Activated T-cell treated with anti-CD3 and anti-CD28 coated beads for 1 hour (primary cell): ENCODE results near the gene SLC6A13.
"Not testable (repeated sequence)": the region's sequence is repeated elsewhere in the genome, so short reads cannot be mapped to it uniquely, and the experiment has no call there.

ENCODE experiments used
- DNase-seq: peaks from one replicate; pipeline ENCODE4 v3.0.0-alpha.2; 2020; ENCODE audit warnings: low read depth

Gene SLC6A13

DNA sequence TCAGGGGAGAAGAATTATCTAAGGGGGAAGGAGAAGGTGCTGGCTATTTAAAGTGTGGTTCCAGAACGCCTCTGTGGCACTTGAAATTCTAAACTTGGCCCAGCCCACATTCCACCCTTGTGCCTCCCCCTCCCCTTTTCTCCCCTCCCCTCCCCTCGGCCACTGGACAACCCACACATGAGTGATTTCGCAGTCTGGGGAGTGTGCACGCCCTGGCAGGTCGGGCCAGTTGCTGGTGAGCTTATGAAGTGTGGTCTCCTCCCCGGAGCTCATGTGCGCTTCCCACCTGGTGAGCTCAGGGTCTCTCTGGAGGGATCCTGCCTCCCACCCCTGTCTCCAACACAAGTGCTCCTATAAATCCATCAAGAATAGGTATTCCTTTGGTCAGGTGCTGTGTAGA lies at the start of gene SLC6A13:
Gene SLC6A13, minus strand, starts transcription at position 20 of the 400 bp plus-strand sequence. CDS start 2,784 bp downstream, outside the sequence.
- DNase-seq: no peak

DNA sequence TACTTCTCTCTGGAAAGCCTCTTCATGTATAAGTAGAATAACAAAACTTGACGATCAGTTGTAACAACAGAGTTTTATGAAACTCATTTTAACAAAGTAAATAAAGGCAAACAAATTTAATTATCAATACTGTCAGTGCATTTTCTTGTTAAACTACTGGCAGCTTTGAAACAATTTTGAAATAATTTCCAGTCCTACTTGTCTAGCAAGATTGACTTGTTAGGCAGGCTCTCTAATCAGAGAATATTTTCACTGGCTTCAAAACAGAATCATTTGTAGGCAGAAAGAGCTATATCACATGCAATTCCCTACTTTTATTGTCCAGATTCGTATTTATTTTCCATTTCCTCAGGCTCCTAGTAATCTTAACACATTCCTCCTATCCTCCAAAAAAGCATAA lies 45.9 kb upstream of the SLC6A13 start:
- DNase-seq: no peak

DNA sequence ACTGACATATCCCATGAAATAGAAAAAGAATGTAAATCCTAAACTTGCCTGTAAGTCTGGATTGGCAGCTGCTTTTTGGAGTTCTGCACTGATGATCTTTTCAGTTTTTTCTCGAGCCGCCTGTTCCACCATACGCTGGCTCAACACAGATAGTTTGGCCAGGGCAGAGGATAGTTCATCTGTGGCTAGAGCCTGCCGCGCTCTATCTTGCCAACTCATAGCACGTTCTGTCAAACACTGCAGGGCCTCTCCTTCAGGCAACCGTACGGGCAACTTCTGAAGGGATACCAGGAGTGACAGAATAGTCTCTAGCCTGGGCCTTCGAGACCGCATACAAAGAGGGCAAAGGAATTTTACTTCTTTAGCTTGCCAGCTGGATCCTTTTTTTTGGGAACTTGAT lies 44.8 kb upstream of the SLC6A13 start:
- DNase-seq: no peak

DNA sequence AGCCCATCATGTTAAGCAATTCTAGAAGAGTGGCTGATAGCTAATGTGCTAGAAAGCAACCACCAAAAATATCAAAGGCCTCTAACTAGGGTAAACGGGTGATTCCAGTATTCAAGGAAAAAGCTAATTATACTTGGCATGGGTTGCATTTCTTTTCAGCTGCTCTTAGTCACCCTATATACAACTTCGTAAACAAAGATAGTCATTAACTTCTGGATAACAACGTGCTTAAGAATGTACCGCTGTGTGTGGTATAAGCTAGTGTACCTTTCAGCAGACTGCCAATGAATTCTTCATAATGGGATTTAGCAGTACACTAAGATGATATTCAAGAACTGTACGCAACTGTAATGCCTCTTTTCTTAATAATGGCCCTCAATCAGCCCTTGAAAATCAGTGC lies 42.2 kb upstream of the SLC6A13 start:
- no peak for DNase-seq

DNA sequence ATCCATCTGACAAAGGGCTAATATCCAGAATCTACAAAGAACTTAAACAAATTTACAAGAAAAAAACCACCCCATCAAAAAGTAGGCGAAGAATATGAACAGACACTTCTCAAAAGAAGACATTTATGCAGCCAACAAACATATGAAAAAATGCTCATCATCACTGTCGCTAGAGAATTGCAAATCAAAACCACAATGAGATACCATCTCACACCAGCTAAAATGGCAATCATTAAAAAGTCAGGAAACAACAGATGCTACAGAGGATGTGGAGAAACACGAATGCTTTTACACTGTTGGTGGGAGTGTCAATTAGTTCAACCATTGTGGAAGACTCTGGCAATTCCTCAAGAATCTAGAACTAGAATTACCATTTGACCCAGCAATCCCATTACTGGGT lies 40.1 kb upstream of the SLC6A13 start:
- DNase-seq: not testable (repeated sequence)

DNA sequence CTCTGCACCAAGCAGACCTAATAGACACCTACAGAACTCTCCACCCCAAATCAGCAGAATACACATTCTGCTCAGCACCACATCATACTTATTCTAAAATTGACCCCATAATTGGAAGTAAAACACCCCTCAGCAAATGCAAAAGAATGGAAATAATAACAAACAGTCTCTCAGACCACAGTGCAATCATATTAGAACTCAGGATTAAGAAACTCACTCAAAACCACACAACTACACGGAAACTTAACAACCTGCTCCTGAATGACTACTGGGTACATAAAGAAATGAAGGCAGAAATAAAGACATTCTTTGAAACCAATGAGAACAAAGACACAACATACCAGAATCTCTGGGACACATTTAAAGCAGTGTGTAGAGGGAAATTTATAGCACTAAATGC lies 37.5 kb upstream of the SLC6A13 start:
- DNase-seq: not testable (repeated sequence)

DNA sequence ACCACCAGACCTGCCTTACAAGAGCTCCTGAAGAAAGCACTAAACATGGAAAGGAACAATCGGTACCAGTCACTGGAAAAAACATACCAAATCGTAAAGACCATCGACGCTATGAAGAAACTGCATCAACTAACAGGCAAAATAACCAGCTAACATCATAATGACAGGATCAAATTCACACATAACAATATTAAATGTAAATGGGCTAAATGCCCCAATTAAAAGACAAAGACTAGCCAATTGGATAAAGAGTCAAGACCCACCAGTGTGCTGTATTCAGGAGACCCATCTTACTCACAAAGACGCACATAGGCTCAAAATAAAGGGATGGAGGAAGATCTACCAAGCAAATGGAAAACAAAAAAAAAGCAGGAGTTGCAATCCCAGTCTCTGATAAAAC lies 36.9 kb upstream of the SLC6A13 start:
- not testable (repeated sequence) for DNase-seq

DNA sequence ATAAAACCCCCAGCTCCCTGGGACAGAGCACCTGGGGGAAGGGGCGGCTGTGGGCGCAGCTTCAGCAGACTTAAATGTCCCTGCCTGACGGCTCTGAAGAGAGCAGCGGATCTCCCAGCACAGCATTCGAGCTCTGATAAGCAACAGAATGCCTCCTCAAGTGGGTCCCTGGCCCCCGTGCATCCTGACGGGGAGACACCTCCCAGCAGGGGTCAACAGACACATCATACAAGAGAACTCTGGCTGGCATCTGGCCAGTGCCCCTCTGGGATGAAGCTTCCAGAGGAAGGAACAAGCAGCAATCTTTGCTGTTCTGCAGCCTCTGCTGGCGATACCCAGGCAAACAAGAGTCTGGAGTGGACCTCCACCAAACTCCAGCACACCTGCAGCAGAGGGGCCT lies 35.4 kb upstream of the SLC6A13 start:
- not testable (repeated sequence) for DNase-seq

DNA sequence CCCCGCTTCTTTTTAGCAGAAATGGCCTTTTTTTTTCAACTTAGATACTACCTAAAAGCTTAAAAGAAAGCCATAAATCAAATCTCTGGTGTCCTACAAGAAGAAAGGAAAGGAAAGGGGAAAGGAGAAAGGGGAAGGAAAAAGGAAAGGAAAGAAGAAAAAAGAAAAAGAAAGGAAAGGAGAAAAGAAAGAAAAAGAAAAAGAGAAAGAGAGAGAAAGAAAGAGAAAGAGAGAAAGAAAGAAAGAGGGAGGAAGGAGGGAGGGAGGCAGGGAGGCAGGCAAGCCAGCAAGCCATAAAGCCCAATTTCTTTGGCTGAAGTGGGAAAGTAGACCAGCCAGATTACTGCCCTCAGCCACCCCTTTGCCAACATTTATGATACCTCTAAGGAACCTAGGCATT lies 32.5 kb upstream of the SLC6A13 start:
- DNase-seq: no peak

DNA sequence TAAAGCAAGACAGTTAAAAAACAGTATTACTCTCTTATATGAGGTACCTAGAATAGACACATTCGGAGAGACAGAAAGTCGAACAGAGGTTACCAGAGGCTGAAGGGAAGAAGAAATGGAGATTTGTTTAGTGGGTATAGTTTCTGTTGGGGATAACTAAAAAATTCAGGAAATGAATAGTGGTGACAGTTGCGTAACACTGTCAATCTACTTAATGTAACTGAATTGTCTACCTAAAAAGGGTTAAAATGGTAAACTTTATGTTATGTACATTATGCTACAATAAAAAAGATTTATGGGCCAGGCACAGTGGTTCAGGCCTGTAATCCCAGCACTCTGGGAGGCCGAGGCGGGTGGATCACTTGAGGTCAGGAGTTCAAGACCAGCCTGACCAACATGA lies 30.6 kb upstream of the SLC6A13 start:
- no peak for DNase-seq

DNA sequence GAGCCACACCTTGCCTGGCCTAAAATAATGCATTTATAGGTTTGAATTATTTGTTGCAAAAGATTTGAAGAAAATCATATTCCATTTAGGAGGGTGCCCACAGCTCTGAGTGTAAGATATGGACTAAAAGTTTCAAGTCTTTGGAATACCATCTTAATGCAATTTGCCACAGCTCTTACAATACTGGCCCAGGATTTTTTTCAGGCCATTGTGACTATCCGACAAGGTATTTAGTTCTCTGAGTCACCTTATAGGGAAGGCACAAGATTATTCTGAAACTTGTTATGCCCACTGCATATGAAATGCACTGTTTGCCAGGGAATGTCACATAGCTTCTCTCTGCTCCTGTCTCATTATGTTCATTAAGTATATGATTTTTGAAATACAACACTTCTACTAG lies 29.6 kb upstream of the SLC6A13 start:
- DNase-seq: no peak

DNA sequence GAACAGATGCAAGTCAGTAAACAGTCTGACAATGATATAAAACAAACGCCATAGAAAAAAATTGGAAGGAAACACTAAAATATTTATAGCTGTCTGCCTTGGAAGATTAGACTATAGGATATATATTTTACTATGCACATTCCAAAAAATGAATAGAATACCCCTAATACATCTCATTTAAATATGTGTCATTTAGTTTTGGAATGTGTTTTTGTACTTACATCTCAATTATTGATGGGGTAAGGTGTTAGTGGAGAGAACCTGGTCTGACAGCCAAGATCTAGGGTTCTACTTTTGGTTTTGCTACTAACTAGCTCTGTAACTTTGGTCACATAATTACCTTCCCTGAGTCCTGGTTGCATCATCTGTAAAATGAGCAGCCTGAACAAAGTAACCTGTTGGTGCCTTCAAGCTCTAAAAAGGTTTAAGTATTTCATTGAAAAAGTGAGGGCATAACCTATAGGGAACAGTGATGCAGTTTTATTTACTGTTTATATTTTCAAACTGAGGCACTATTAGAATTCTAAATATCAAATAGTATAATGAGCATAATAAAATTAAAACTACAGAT lies 28.6 kb upstream of the SLC6A13 start:
- no peak for DNase-seq

DNA sequence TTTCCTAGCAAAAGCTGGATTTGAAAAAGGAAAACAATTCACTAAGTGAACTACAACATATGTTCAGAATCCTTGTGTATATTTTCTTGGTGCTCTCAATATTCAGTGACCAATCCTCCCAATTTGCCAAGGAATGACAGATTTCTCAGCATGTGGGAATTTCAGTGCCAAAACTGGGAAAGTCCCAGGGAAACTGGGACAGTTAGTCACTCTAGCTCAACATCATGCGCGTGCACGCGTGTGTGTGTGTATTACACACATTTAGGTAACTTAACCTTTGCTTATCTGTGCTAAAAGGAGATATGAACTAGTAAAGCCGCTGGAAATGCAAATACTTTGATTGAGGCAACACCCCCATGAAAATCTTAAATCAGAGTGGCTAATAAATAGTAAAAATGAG lies 26.1 kb upstream of the SLC6A13 start:
- DNase-seq: no peak

DNA sequence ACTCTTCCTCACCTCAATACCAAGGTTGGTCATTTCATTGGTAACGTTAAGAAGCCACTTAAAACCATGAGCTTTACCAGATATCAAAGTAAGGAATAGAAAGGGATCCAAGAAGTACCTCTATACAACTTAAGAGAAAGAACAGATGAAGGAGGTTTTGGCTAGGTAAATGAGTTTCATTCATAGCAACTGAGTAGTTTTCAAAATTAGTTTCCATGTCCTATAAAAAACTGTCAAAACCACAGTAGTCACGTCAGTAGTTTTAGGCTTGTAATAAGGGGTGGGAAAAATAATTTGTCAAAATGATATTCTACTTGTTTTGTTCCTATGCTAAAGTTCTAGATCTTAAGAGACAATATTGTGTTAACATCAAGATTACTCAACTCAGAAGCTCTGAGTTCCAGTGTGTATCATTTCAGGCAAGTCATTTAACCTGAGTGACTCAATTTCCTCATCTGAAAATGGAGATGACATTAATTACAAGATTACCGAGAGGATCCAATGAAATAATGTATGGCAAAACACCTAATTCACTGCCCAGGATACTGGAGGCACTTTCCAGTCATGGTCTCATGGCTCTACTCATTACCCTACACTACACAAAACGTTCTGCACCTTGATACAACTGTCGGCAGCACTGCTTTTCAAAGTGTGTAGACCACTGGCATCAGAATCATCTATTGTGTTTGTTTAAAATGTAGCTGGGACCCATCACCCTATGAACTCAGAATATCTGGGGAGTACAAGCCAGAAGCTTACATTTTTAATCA lies 24.1 kb upstream of the SLC6A13 start:
- DNase-seq: no peak

DNA sequence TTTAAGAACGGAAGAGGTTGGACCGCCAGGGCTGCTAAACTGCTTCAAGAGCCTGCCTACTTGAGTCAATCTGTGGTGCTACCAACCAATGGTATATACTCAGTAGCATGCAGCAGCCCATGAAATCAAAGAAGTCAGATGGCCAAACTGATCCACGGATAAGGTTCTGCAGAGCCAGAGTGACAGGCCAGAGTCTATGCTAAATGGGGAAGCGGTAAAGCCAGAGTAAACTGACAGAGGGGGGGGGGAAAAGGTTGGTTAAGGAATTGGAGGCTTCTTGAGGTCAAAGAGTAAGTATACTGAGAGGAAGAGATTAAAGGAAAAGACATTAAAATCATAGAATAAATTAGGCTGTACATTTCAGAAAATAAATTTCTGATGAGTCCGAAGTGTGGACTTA lies 15.4 kb upstream of the SLC6A13 start:
- DNase-seq: no peak

DNA sequence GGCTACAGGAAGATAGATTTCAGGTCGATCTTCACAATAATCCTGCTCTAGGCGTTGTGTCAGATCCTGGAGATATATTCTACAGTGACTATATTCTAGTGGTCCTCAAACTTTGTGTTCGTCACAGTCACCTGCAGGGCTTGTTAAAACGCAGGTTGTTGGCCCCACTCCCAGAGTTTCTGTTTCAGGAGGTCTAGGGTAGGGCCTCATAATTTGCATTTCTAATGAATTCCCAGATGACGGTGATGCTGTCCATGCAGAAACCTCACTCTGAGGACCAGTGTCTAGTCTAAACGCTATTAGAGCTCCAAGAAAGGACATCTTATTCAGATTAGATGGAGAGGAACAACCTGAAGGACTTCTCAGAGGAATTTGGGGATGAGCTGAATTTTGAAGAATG lies 13.2 kb upstream of the SLC6A13 start:
- DNase-seq: no peak

DNA sequence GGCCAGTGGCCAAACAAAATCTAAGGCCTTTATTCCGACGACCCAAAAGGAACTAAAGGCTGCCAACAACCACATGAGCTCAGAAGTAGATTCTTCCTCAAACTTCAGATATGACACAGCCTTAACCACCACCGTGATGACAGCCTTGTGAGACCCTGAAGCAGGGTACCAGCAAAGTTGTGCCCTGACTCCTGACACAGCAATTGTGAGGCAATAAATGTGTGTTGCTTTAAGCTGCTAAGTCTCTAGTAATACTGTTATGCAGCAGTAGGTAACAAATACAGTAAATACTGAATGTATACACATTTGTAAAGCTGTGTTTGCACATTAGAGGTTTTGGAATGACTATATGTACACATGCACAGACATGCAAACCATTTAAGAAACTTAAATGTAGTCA lies 10.7 kb upstream of the SLC6A13 start:
- DNase-seq: no peak

DNA sequence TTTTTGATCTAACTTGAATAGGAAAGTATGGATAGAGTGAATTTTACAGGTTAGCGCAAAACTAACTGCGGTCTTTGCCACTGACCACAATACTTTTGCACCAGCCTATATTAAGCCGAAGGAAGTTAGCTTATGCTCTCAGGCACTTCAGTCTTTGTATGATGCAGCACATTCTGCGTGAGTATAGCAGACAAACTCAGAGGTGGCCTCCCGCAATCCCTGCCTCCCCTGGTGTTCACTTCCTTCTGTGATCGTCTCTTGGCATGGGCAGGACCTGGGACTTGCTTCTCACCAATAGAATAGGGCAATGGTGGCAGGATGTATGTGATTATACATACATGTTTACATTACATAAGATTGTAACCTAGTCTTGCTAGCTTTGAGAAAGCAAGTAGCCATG lies 10.3 kb upstream of the SLC6A13 start:
- no peak for DNase-seq

DNA sequence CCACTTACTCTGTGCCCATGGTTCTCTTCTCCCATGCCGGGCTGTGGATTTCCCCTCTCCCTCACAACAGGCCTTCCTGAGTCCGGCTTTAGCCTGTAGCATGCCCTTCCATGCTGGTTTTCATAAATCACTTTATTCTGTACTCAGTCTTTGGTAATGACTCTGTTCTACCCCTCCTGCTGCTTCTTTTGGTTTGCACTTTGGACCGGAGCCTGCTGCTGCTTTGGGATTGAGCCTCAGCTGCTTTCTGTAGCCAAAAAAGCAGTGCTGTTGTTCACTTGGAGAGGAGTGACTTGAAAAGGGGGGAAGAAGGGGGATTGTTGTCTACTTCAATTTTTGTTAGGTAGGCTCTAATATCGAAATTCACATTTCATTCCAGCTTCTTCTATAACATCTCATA lies 8.5 kb upstream of the SLC6A13 start:
- DNase-seq: no peak

DNA sequence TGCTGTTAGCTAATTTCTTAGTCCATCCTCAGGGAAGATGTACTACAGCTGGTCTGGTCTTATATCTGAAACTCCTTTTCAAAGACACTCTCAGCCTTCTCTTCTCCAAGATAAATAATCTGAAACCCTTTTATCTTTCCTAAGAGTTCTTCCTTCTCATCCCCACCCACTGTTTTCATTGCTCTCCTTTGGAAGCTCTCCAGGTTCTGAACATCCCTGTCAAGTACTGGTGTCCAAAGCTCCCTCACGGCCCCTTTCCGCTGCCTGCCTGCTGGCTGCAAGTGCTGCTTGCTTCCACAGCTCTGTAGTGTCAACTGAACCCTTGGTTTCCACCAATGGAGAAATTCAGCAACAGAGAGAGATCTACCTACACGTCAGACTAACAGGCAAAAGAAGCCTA lies 6.6 kb upstream of the SLC6A13 start:
- DNase-seq: no peak

DNA sequence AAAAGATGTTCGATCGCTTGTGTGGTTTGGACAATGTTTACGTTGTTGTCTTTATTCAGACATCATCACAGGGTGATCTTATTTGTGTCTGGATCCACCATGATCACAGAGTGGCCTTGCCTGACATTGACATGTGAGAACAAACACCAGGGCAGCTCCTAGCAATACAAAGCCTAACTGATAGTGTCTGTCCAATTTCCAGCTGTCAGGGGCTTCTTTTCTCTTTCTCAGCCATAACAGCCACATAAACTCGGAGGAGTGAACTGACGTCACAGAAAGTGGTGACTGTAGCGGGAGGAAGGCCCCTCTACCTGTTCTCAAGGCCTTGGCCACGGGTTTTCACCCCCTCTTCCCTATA lies 5.8 kb upstream of the SLC6A13 start:
- DNase-seq: no peak

DNA sequence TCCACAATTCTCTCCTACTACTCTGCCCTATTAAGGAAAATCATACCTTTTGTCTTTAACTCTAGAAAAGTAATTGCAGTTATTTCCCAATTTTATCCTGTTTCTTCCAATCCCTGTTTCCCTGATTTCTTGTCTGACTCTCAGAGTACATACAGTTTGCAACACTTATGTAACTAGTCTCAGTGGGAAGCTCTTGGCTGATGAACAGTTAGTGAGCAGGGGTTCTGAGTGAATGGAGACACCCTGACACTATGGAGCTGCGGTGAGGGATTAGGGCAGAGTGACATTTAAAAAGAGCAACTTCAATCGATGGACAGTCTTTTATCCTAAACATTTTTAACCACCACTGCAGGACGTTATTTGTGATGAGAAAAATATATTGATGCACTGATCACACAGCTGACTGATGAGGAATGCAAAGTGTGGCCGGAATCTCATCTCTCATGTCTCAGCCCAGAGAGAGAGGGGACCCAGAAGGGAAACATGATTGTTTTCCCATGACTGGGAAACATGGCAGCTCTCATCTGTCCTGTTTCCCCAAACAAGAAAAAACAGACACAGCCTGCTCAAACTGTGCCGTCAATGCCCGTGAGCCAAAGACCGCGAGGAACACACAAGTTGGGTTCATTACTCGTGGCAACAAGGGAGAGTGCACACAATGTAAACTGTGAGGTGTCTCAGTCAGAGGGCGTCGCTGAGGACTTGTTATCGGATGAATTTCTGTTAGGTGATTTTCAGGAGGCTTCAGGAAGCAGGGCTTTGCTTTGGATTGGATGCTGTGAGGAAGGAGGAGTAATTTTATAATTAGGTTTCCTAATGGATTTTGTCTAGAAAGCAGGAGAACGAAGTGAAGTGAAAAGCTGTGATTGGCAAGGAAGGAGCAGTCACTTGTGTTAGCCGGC lies 5.2 kb upstream of the SLC6A13 start:
- DNase-seq: no peak

DNA sequence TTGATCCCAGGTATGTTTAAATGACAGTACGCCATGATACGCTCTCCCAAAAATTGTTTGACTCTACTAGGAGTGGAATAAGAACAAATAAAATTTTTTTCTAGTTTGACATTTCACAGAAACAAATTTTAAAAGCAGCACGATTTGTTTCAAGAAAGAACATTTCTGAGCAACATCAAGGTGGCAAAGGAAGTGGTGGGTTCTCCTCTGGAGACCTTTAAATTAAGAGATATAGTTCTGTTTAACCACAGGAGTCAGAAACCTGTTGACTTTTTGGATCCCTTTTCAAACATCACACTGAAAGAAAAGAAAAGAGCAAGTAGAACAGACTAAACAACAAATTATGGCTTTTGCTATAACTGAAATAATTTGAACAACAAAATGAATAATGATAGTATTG lies 2.5 kb upstream of the SLC6A13 start:
- DNase-seq: no peak
